Activated CD4-positive, alpha-beta T cell treated with anti-CD3 and anti-CD28 coated beads, Interleukin-10, Interleukin-2, amounts not matched to agents 100 ng/mL and 50 ng/mL, durations not matched to agents 16 hours and 8 hours (primary cell): Measurements from ENCODE around the gene FLRT2.

Experiments
- DNase-seq: peaks from one replicate; pipeline ENCODE4 v3.0.0-alpha.2; 2020

FLRT2 gene

GRCh38 chr14:85601246-85601645 is 71.3 kb downstream of the FLRT2 start:
- DNase-seq = no peak

- no peak for DNase-seq
These were observed 71.7 kb downstream of the FLRT2 start for GRCh38 chr14:85601690-85602089.

GRCh38 chr14:85602345-85602744 is 72.4 kb downstream of the FLRT2 start:
- no peak for DNase-seq

GRCh38 chr14:85604021-85604420 is 74.1 kb downstream of the FLRT2 start:
- DNase-seq = no peak

GRCh38 chr14:85604714-85605113 is 74.8 kb downstream of the FLRT2 start:
- DNase-seq = no peak

GRCh38 chr14:85607651-85608081 is 77.7 kb downstream of the FLRT2 start:
- DNase-seq = no peak

DNA sequence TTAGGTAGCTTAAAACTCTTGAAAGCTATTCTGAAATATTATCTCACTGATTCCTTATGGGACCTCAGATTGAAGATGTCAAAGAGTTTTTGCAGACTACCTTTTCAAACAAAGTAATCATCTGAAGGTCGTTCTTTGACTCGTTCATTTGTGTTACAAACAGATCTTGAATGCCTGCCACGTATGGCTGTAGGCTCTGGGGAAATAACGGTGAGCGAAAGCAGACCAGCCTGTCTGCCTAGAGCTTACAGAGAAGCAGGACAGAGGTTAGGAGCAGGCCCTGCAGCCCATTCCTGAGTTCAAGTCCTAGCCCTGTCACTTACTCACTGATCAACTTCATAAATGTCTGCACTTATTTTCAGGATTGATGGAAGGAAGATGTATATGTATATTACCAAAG is 83.6 kb downstream of the FLRT2 start:
- DNase-seq = no peak

- DNase-seq = no peak
These were observed 86.5 kb downstream of the FLRT2 start for GRCh38 chr14:85616386-85616885.

GRCh38 chr14:85616886-85617285 is 86.9 kb downstream of the FLRT2 start:
- no peak for DNase-seq

GRCh38 chr14:85617791-85618190 is 87.8 kb downstream of the FLRT2 start:
- no peak for DNase-seq

DNA sequence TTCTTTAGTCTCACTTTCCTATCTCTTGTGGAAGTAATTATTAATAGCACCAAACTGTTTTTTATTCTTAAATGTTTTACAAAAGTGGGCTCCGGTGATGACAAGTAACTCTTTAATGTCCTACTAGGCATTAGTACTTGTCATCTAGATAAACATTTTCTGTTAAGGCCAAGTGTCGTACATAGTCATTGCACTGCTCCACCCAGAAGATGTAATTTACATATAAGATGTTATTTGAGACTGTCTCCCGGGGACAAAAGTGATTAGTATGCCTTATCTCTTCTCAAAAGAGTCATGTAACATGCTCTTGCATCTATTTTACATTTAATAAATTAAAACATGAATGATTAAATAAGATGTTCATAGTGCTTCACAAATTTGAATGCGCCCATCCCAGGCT is 88.4 kb downstream of the FLRT2 start:
- DNase-seq = no peak

GRCh38 chr14:85618978-85619377 is 89.0 kb downstream of the FLRT2 start:
- DNase-seq = no peak

DNA sequence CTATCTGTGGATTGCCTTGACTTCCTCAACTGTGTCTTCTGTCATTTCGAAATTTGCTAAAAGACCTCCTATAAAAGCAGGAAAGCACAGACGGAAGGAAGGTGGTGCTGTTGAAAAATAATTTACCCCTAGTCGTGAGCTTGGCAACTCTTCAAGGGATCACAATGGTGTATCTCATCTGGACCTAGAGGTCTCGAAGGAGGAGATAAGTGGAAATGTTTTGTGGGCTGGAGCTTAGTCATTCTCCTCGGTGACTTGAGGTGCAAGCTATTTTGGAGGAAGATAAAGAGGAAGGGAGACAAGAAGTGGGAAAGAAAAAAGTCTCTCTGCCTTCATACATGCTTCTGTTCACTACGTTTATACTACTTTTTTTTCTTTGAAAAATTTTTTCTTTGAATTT is 89.9 kb downstream of the FLRT2 start:
- DNase-seq = no peak

- DNase-seq = no peak
These were observed 91.0 kb downstream of the FLRT2 start for GRCh38 chr14:85620947-85621346.

DNA sequence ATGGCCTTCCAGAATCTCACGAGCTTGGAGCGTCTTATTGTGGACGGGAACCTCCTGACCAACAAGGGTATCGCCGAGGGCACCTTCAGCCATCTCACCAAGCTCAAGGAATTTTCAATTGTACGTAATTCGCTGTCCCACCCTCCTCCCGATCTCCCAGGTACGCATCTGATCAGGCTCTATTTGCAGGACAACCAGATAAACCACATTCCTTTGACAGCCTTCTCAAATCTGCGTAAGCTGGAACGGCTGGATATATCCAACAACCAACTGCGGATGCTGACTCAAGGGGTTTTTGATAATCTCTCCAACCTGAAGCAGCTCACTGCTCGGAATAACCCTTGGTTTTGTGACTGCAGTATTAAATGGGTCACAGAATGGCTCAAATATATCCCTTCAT is 92.2 kb downstream of the FLRT2 start:
- DNase-seq = no peak

- no peak for DNase-seq
These were observed 93.2 kb downstream of the FLRT2 start for GRCh38 chr14:85622986-85623685.

- DNase-seq = no peak
These were observed 96.1 kb downstream of the FLRT2 start for GRCh38 chr14:85625925-85626585.

- no peak for DNase-seq
These were observed 104.3 kb downstream of the FLRT2 start for GRCh38 chr14:85634205-85634604.

DNA sequence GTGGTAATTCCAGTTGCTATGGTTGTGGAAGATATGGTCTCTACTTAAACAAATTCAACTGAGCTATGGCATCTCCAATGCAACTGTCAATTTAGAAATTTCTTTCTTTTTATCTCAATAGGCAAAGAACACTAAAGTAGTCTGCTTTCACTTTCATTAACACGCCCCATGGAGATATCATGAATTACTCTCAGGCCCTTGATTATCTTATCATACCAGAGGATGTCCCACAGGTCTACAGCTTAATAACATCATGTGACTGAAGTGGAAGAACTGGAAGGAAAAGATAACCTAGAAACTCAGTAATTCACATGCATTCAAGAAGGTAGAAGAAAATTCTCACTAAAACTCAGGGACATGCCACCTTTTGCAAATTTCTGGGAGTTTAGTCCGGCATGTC is 114.3 kb downstream of the FLRT2 start:
- no peak for DNase-seq

DNA sequence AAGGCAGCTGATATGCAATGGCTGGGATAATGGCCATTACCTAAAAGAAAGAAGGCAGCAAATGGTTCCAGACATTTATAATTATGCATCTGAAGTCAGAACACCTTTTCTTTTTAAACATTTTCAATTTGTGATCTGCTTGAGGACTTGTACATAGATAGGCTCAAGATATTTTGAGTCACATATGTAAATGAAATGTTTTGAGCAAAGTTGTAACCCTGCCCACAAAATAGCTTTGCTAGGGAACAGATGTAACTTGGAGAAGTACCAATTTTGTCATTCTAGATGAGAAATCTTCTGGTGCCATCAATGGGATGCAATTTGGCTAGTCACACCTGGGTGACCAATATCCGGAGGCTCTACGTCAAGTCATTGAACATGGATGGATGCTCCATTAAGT is 123.1 kb downstream of the FLRT2 start:
- no peak for DNase-seq

- DNase-seq = no peak
These were observed 130.4 kb downstream of the FLRT2 start for GRCh38 chr14:85660243-85660922.

GRCh38 chr14:85662096-85662495 is 132.2 kb downstream of the FLRT2 start:
- no peak for DNase-seq

DNA sequence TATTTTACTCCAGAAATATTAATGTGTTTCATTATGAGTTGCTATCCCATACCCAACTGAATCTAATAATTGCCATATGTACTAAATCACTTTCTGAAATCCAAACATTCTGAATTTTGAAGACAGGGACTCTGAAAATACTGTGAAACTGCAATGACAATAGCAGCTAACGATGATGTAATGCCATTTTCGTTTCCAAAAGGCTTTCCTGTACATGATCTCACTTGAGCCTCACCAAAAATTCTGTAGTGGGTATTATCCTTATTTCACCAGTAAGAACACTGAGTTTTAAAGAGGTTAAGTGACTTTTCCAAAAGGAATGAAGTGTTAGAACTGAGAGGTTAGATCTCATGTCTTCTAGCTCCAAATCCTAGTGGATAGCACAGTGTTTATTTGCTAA is 133.3 kb downstream of the FLRT2 start:
- DNase-seq = no peak

- DNase-seq = no peak
These were observed 133.7 kb downstream of the FLRT2 start for GRCh38 chr14:85663667-85664066.
